HFF-Myc (cell line): ENCODE measurements around the gene USP17L30.

Experiments used
- DNase-seq: peaks from one replicate; pipeline ENCODE4 v3.0.0-alpha.2; 2011; ENCODE audit warnings: low read depth; ENCODE audit errors: extremely low read depth
- H3K4me3 ChIP-seq: replicated peaks from 2 replicates; pipeline ENCODE4 v1.5.1; 2011; ENCODE audit warnings: low read depth, mild to moderate bottlenecking, control low read depth, low read length
- TF ChIP-seq, protein P1 (sequence below): IDR thresholded peaks from 2 replicates; pipeline ENCODE4 v1.5.1; 2012; ENCODE audit warnings: mild to moderate bottlenecking, low read depth, low read length, control low read depth; ENCODE audit errors: missing control alignments

Gene USP17L30

DNA sequence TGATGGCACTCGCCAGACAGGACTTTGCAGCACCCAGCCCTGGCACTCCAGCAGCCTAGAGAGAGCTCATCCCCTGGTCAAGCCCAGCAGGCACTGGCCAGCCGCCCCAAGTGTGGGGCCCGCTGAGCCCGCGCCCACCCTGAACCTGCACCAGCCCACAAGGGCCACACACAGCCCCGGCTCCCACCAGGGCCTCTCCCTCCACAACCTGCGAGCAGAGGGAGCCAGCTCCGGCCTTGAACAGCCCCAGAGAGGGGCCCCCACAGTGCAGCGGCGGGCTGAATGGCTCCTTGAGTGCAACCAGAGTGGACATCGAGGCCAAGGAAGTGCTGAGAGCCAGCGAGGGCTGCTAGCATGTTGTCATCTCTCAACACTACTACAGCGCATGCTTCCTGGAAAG, 46.9 kb downstream of the USP17L30 start:
- no peak overlapping the region for H3K4me3 ChIP-seq
- no peak for DNase-seq
- TF ChIP-seq, protein P1, sequence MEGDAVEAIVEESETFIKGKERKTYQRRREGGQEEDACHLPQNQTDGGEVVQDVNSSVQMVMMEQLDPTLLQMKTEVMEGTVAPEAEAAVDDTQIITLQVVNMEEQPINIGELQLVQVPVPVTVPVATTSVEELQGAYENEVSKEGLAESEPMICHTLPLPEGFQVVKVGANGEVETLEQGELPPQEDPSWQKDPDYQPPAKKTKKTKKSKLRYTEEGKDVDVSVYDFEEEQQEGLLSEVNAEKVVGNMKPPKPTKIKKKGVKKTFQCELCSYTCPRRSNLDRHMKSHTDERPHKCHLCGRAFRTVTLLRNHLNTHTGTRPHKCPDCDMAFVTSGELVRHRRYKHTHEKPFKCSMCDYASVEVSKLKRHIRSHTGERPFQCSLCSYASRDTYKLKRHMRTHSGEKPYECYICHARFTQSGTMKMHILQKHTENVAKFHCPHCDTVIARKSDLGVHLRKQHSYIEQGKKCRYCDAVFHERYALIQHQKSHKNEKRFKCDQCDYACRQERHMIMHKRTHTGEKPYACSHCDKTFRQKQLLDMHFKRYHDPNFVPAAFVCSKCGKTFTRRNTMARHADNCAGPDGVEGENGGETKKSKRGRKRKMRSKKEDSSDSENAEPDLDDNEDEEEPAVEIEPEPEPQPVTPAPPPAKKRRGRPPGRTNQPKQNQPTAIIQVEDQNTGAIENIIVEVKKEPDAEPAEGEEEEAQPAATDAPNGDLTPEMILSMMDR: no peak
